Nephron (organoid): Measurements from ENCODE around the gene GATC.
A peak's percentile ranks its signal among the peaks of the same experiment; 100 is the strongest.

Experiments
- H3K27ac Mint-ChIP-seq, 3 experiments: 2 replicates each; pipeline ENCODE4 v1.8.0; 2020; ENCODE audit warnings: mixed read lengths in 3 of 3, mild to moderate bottlenecking in 2 of 3, moderate library complexity in 1 of 3
- H3K27me3 Mint-ChIP-seq: 2 replicates; pipeline ENCODE4 v1.8.0; 2021; ENCODE audit warnings: low read depth, mild to moderate bottlenecking, moderate library complexity, mixed read lengths
- H3K36me3 Mint-ChIP-seq: 2 replicates; pipeline ENCODE4 v1.8.0; 2020; ENCODE audit warnings: low read depth, mixed read lengths
- H3K4me1 Mint-ChIP-seq: 2 replicates; pipeline ENCODE4 v1.8.0; 2020; ENCODE audit warnings: mixed read lengths
- H3K4me3 Mint-ChIP-seq, 3 experiments: 2 replicates each; pipeline ENCODE4 v1.8.0; 2020; ENCODE audit warnings: mild to moderate bottlenecking in 3 of 3, mixed read lengths in 3 of 3, moderate library complexity in 2 of 3
- H3K9me3 Mint-ChIP-seq: 2 replicates; pipeline ENCODE4 v1.8.0; 2020; ENCODE audit warnings: mixed read lengths
- CTCF ChIP-seq, 3 experiments: fragments of 200-600 bp; sonication (generic); IDR thresholded peaks; one replicate each; pipeline ENCODE4 v1.5.0; 2021; ENCODE audit warnings: antibody characterized with exemption in 3 of 3; ENCODE audit not compliant: unreplicated experiment in 3 of 3

The GATC gene

DNA sequence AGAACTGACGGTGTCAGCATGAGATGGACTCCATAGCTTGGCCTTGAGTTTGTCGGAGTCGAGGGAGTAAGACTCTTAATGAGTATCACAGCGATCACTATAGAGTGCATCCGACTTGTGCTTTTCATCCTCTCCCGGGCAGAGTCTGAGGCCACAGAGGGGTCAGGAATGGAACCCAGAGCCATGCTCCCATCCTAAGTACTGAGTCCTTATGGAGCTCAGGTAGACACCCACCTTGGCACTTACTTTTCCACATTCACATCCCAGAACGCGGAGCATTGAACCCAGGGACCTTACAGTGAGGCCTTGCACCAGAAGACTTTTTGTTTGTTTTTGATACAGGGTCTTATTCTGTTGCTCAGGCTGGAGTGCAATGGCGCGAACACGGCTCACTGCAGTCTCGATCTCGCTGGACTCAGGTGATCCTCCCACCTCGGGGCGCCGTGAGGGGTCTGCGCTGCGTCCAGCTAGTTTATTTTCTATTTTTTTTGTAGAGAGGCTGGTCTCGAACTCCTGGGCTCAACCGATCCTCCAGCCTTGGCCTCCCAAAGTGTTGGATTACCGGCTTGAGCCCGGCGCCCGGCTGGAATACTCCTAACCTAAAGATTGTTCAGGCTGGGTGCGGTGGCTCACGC is 24.0 kb downstream of the GATC start:
- H3K36me3 Mint-ChIP-seq: peaks cover 23% of the 10 kb centered on the region
- peaks cover 61% of the 10 kb centered on the region for H3K4me1 Mint-ChIP-seq
- no peaks in the 10 kb centered on the region for H3K27me3 Mint-ChIP-seq
- TF ChIP-seq CTCF (IDR thresholded peaks at IDR 0.05; ENCODE audit: unreplicated experiment in 3 of 3): no peak
- H3K4me3 Mint-ChIP-seq: peak overlapping the region; percentile 91 to 96 (median 93)
- H3K9me3 Mint-ChIP-seq: no peaks in the 10 kb centered on the region
- peak overlapping the region; percentile 71 to 91 (median 86) for H3K27ac Mint-ChIP-seq

GRCh38 chr12:120472521-120472920 is 26.3 kb downstream of the GATC start:
- no peaks in the 10 kb centered on the region for H3K9me3 Mint-ChIP-seq
- H3K36me3 Mint-ChIP-seq: peaks cover 5% of the 10 kb centered on the region
- no peak for TF ChIP-seq CTCF (IDR thresholded peaks at IDR 0.05; ENCODE audit: unreplicated experiment in 3 of 3)
- H3K4me1 Mint-ChIP-seq: peaks cover 54% of the 10 kb centered on the region
- H3K27ac Mint-ChIP-seq: peak overlapping the region in 2 of 3 experiments; percentile 30 to 60
- H3K4me3 Mint-ChIP-seq: peak overlapping the region in 2 of 3 experiments; percentile 21 to 27
- no peaks in the 10 kb centered on the region for H3K27me3 Mint-ChIP-seq

- Mint-ChIP-seq H3K4me3 (peak overlapping the region in 1 of 3 experiments; percentile 15), H3K36me3 (no peaks in the 10 kb centered on the region), H3K27ac (peak overlapping the region; percentile 22 to 66 (median 54)), H3K9me3 (no peaks in the 10 kb centered on the region), H3K27me3 (no peaks in the 10 kb centered on the region), H3K4me1 (peaks cover 44% of the 10 kb centered on the region)
- TF ChIP-seq CTCF (IDR thresholded peaks at IDR 0.05; ENCODE audit: unreplicated experiment in 3 of 3): no peak
Observed at GRCh38 chr12:120473807-120474615, 27.8 kb downstream of the GATC start.

- peak overlapping the region; percentile 22 to 65 (median 54) for H3K27ac Mint-ChIP-seq
- TF ChIP-seq CTCF (IDR thresholded peaks at IDR 0.05; ENCODE audit: unreplicated experiment in 3 of 3): no peak
Observed at GRCh38 chr12:120474616-120474960, 28.3 kb downstream of the GATC start.

DNA sequence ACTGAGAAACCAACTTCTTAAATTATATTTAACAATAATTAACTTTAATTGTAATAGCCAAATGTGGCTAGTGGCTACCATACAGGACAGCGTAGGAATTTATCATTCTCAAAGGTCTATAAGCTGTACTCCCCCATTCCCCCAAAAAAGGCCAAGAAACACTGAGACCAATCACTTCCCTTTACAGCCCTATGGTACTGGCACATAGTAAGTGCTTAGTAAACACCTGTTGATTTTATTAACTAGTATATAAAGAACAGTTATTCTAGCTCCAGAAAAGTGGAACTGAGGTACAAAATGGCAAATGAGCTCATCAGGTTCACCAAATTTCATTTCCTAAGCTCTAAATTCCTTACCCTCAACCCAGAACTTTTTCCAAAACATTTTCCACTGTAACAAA is 29.4 kb downstream of the GATC start:
- peaks cover 36% of the 10 kb centered on the region for H3K4me1 Mint-ChIP-seq
- H3K9me3 Mint-ChIP-seq: no peaks in the 10 kb centered on the region

More at GRCh38 chr12:120474616-120474960, 28.3 kb downstream of the GATC start:
- Mint-ChIP-seq H3K4me1 (peaks cover 44% of the 10 kb centered on the region), H3K9me3 (no peaks in the 10 kb centered on the region), H3K4me3 (peak overlapping the region in 2 of 3 experiments; percentile 8 to 15), H3K27me3 (no peaks in the 10 kb centered on the region), H3K36me3 (no peaks in the 10 kb centered on the region)

More for the DNA sequence above, 29.4 kb downstream of the GATC start:
- Mint-ChIP-seq H3K27me3 (no peaks in the 10 kb centered on the region), H3K4me3 (no peak overlapping the region), H3K36me3 (no peaks in the 10 kb centered on the region), H3K27ac (peak overlapping the region in 2 of 3 experiments; percentile 44 to 46)
- TF ChIP-seq CTCF (IDR thresholded peaks at IDR 0.05; ENCODE audit: unreplicated experiment in 3 of 3): no peak
